WERI-Rb-1 (cell line): ENCODE results near the gene CDC45.
A peak's percentile ranks its signal among the peaks of the same experiment; 100 is the strongest.
"Not testable (repeated sequence)": the region's sequence is repeated elsewhere in the genome, so short reads cannot be mapped to it uniquely, and the experiment has no call there.

ENCODE experiments used
- DNase-seq: peaks from one replicate; pipeline ENCODE4 v3.0.0-alpha.2; 2020
- H3K27ac ChIP-seq: fragments of 250-450 bp; sonication (Bioruptor Pico); 2 replicates; pipeline ENCODE4 v1.5.1; 2020; ENCODE audit warnings: mild to moderate bottlenecking, moderate library complexity
- H3K27me3 ChIP-seq: fragments of 250-450 bp; sonication (Bioruptor Pico); 2 replicates; pipeline ENCODE4 v1.5.1; 2021; ENCODE audit warnings: mild to moderate bottlenecking, low read depth, moderate library complexity; ENCODE audit not compliant: insufficient read depth, severe bottlenecking
- H3K36me3 ChIP-seq: fragments of 250-450 bp; sonication (Bioruptor Pico); 2 replicates; pipeline ENCODE4 v1.5.1; 2020; ENCODE audit warnings: mild to moderate bottlenecking, moderate library complexity
- H3K4me3 ChIP-seq: 2 replicates; pipeline ENCODE4 v1.5.1; 2011; ENCODE audit warnings: low read depth, mild to moderate bottlenecking, control low read depth, low read length
- H3K9me3 ChIP-seq: fragments of 250-450 bp; sonication (Bioruptor Pico); 2 replicates; pipeline ENCODE4 v1.5.1; 2021; ENCODE audit warnings: mild to moderate bottlenecking, moderate library complexity; ENCODE audit not compliant: severe bottlenecking
- TF ChIP-seq, protein P1 (sequence below): IDR thresholded peaks from 2 replicates; pipeline ENCODE4 v1.5.1; 2011; ENCODE audit warnings: low read depth, mild to moderate bottlenecking, control low read depth, inconsistent platforms, low read length

Gene CDC45

DNA sequence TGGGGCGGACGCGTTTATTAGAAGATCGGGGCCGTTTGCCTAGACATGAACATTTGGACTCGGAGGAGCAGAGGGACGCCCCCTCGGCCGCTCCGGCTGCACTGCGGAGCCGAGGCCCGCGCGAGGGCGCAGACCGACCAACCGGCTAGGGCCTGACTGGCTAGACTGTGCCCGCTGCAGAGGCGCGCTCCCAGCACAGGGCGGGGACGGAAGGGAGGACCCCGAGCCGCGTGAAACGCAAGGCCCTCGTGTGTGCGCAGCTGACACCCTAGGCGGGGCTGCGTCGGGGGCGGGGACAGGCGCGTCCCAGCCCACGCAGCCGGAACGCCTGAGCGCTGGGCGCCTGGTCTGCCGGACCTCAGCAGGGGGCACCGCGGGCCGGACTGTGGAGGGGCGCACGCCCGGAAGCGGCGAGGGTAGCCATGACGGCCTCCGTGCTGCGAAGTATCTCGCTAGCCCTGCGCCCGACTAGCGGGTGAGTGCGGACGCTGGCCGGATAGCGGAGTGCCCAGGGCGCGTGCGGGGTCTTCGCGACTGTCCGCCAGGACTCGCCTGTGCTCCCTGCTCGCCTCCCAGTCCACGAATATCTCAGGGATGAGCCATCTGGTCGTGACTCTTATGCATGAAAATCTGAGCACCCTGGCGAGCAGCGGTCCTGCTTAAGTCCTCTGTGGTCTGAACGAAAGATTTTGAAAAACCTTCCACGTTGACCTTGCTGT, 47.4 kb upstream of the CDC45 start, which contains the start of gene MRPL40:
Gene MRPL40 (plus strand): TSS at position 413 of the 719 bp plus-strand sequence. CDS start 10 bp downstream, at position 423.
- peak within 1 kb of the TSS; percentile 91 for H3K27ac ChIP-seq

DNA sequence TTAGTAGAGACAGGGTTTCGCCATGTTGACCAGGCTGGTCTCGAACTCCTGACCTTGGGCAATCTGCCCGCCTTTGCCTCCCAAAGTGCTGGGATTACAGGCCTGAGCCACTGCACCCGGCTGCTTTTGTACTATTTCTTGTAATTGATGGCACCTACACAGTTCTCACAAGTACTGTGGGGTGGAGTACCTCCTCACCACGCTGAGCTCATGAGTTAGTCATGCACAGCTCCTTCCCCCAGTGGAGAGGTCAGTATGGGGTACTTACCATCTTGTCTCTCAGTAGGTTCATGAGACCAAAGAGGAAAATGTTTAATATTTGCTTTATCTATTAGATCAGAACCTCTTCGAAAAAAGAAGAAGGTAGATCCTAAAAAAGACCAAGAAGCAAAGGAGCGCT, 45.3 kb upstream of the CDC45 start:
- no peak overlapping the region for H3K27ac ChIP-seq
- H3K27me3 ChIP-seq, result no peaks in the 10 kb centered on the region
- peaks cover 33% of the 10 kb centered on the region for H3K36me3 ChIP-seq
- H3K4me3 ChIP-seq, result no peak overlapping the region
- TF ChIP-seq, protein P1, sequence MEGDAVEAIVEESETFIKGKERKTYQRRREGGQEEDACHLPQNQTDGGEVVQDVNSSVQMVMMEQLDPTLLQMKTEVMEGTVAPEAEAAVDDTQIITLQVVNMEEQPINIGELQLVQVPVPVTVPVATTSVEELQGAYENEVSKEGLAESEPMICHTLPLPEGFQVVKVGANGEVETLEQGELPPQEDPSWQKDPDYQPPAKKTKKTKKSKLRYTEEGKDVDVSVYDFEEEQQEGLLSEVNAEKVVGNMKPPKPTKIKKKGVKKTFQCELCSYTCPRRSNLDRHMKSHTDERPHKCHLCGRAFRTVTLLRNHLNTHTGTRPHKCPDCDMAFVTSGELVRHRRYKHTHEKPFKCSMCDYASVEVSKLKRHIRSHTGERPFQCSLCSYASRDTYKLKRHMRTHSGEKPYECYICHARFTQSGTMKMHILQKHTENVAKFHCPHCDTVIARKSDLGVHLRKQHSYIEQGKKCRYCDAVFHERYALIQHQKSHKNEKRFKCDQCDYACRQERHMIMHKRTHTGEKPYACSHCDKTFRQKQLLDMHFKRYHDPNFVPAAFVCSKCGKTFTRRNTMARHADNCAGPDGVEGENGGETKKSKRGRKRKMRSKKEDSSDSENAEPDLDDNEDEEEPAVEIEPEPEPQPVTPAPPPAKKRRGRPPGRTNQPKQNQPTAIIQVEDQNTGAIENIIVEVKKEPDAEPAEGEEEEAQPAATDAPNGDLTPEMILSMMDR, result no peak
- H3K9me3 ChIP-seq, result peaks cover 3% of the 10 kb centered on the region
- no peak for DNase-seq

More for the DNA sequence above, 47.4 kb upstream of the CDC45 start, which contains the start of gene MRPL40:
- Histone ChIP-seq H3K4me3 (peak within 1 kb of the TSS; percentile 84), H3K27me3 (no peaks in the 10 kb centered on the region), H3K36me3 (peaks cover 41% of the 10 kb centered on the region), H3K9me3 (no peaks in the 10 kb centered on the region)
- TF ChIP-seq, protein P1, result no peak
- DNase-seq, result peak; percentile 95

DNA sequence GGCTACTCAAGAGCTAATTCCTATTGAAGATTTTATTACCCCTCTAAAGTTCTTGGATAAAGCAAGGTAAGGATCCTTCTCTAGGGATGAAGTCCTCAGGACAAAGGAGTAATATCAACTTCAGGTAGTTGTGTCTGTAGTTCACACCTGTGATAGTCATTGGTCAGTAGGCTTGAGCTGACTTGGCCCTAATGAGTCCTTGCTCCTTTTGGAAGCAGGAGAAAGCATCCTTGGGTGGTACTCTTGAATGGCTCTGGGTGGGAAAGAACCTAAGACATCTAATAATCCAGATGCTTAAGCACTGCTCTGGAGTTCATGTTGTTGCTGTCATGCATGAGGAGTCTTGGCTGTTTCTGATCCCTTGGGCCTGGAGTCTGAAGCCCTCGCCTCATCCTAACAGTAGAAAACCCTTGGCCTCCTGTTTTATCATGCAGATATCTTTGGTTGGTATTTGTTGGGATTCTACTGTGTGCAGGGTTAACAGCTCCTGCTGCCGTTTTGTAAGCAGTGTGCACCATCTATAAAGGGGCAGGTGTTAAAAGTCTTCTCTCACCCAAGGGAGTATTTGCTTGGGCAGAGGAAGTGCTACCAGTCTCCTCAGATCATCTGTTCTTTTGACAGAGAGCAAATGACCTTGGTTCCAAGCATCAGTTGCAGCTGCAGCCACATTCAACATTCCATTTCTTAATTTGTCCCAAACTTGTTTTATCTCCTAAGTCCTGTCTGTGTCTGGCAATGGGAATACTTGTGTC, 44.7 kb upstream of the CDC45 start:
- DNase-seq, result no peak
- peaks cover 33% of the 10 kb centered on the region for H3K36me3 ChIP-seq
- H3K27ac ChIP-seq, result no peak overlapping the region
- TF ChIP-seq, protein P1, result no peak
- peaks cover 3% of the 10 kb centered on the region for H3K9me3 ChIP-seq
- H3K27me3 ChIP-seq, result no peaks in the 10 kb centered on the region
- no peak overlapping the region for H3K4me3 ChIP-seq

DNA sequence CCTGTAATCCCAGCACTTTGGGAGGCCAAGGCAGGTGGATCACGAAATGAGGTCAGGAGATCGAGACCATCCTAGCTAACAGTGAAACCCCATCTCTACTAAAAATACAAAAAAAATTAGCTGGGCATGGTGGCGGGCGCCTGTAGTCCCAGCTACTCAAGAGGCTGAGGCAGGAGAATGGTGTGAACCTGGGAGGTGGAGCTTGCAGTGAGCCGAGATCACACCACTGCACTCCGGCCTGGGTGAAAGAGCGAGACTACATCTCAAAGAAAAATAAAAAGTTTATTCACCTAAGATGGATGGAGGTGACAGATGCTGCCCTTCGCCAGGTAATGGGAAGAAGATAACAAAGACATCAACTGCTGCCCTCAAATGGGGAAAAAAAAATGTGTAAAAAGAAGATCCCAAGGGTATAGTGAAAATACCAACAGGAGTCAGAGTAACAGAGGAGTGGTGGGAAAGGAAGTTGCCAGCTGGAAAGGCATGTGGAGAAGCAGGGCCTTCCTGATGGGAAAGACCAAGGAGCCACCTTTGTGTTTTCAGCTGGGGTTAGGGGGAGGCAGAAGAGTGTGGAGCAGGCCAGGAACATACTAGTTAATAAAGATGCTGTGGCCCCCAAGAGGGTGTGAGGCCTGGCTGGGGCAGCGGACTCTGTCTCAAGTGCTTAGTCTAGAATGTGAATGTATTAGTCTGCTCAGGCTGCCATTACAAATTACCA, 43.1 kb upstream of the CDC45 start:
- not testable (repeated sequence) for H3K4me3 ChIP-seq, H3K9me3 ChIP-seq, H3K27ac ChIP-seq, DNase-seq, H3K27me3 ChIP-seq
- peaks cover 42% of the 10 kb centered on the region for H3K36me3 ChIP-seq

DNA sequence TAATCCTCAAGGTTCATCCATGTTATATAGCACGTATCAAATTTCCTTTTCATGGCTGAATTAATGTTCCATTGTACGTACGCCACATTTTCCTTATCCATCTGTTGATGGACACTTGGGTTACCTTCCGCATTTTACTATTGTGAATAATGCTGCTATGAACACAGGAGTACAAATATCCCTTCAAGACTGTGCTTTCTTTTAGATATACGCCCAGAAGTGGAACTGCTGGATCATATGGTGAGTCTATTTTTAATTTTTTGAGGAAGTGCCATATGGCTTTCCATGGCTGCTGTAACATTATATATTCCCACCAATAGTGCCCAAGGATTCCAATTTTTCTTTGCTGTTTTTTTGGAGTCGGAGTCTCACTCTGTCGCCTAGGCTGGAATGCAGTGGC, 41.4 kb upstream of the CDC45 start:
- Histone ChIP-seq H3K4me3 (no peak overlapping the region), H3K27me3 (no peaks in the 10 kb centered on the region), H3K36me3 (peaks cover 50% of the 10 kb centered on the region), H3K9me3 (peaks cover 3% of the 10 kb centered on the region), H3K27ac (no peak overlapping the region)
- DNase-seq, result no peak
- TF ChIP-seq, protein P1, result no peak
